K562 (cell line): Measurements from ENCODE around the gene ARMS2. TPM values are rescaled to one million over a fixed set of nuclear protein-coding genes. Genes with fewer than 3 reads are reported as not detected.

Experiments
- ATAC-seq: fragments of 200-7000 bp; cut with Tn5 transposase; 3 replicates; pipeline ENCODE4 v1.9.1; 2020; ENCODE audit warnings: moderate library complexity
- BruUV-seq: library from RNA; stranded (reverse); fragments of 400-500 nt; replicated peaks from 2 replicates; lab custom pipeline; 2021; lab: Mats Ljungman, UMichigan
- CTCF ChIA-PET: fragments of 300-600 bp; formaldehyde crosslinking; extraction: SDS; loops from one replicate; lab custom pipeline; 2021; ENCODE audit warnings: low intra/inter-chr PET ratio; lab: Yijun Ruan, JAX
- POLR2A ChIA-PET: fragments of 300-600, 350-650 bp; sonication (Branson Sonifier 250); formaldehyde crosslinking; extraction: SDS; loops from one replicate; lab custom pipeline; 2021; ENCODE audit warnings: antibody characterized with exemption, inconsistent platforms; lab: Yijun Ruan, JAX
- DNase-seq, 4 experiments: peaks; one replicate each; pipeline versions ENCODE4 v3.0.0 to v3.0.0-alpha.2; 2011 to 2018; ENCODE audit warnings: low spot score in 3 of 4, mixed read lengths in 3 of 4; ENCODE audit errors: extremely low read depth in 1 of 4
- FAIRE-seq: peaks from 2 replicates; lab custom pipeline; 2011; peaks lifted over from hg19 to GRCh38; lab: Jason Lieb, UNC
- H2AFZ ChIP-seq: 2 replicates; pipeline ENCODE4 v1.6.0; 2011; ENCODE audit warnings: low read depth, low read length, control low read depth, inconsistent platforms
- H3K27ac ChIP-seq: fragments of 200-600 bp; 3 replicates; pipeline ENCODE4 v1.8.0; 2011; ENCODE audit warnings: low read depth, mild to moderate bottlenecking, control low read depth, inconsistent platforms, low read length, moderate library complexity, mixed read lengths; ENCODE audit errors: extremely low read depth
- H3K27me3 ChIP-seq, 2 experiments: fragments of 300-600 bp in 1 of 2; 2 replicates in 1 of 2; 3 replicates in 1 of 2; pipeline versions ENCODE4 v1.6.0 to v1.8.0; 2011; ENCODE audit warnings: inconsistent platforms in 2 of 2, low read length in 2 of 2, mild to moderate bottlenecking in 1 of 2, mixed read lengths in 1 of 2, moderate library complexity in 1 of 2; ENCODE audit not compliant: control insufficient read depth in 2 of 2, insufficient read depth in 2 of 2
- H3K36me3 ChIP-seq: fragments of 300-600 bp; 3 replicates; pipeline ENCODE4 v1.8.0; 2011; ENCODE audit warnings: mild to moderate bottlenecking, low read length, inconsistent platforms; ENCODE audit not compliant: control insufficient read depth, insufficient read depth
- H3K4me1 ChIP-seq, 2 experiments: fragments of 200-600 bp in 1 of 2; replicated peaks in 1 of 2; 2 replicates in 1 of 2; 3 replicates in 1 of 2; pipeline versions ENCODE4 v1.5.1 to v1.8.0; 2011; ENCODE audit warnings: inconsistent platforms in 2 of 2, low read length in 2 of 2, mild to moderate bottlenecking in 1 of 2, mixed read lengths in 1 of 2, moderate library complexity in 1 of 2; ENCODE audit not compliant: control insufficient read depth in 2 of 2, insufficient read depth in 2 of 2
- H3K4me2 ChIP-seq: 2 replicates; pipeline ENCODE4 v1.6.1; 2011; ENCODE audit warnings: low read length, control low read depth, inconsistent platforms, mixed read lengths; ENCODE audit not compliant: insufficient read depth
- H3K4me3 ChIP-seq: fragments of 200-600 bp; sonication (generic), shearing (Covaris generic); 2 replicates; pipeline ENCODE4 v1.5.1; 2016; ENCODE audit warnings: control low read depth, inconsistent platforms
- H3K79me2 ChIP-seq: fragments of 200-600 bp; 3 replicates; pipeline ENCODE4 v1.8.0; 2011; ENCODE audit warnings: low read length, inconsistent platforms; ENCODE audit not compliant: control insufficient read depth, insufficient read depth
- H3K9ac ChIP-seq, 2 experiments: 2 replicates each; pipeline versions ENCODE4 v1.6.0 to v1.6.1; 2011; ENCODE audit warnings: low read depth in 2 of 2, low read length in 2 of 2, control low read depth in 1 of 2, inconsistent platforms in 1 of 2, mild to moderate bottlenecking in 1 of 2, mixed read lengths in 1 of 2; ENCODE audit not compliant: insufficient read depth in 1 of 2
- H3K9me1 ChIP-seq: one replicate; pipeline ENCODE4 v1.6.0; 2011; ENCODE audit warnings: inconsistent platforms, mild to moderate bottlenecking, low read length, moderate library complexity; ENCODE audit not compliant: control insufficient read depth, insufficient read depth
- H3K9me3 ChIP-seq: replicated peaks from 2 replicates; pipeline ENCODE4 v1.5.1; 2011; ENCODE audit warnings: low read depth, low read length, inconsistent platforms; ENCODE audit not compliant: control insufficient read depth, insufficient read depth
- H4K20me1 ChIP-seq: replicated peaks from 2 replicates; pipeline ENCODE4 v1.6.1; 2011; ENCODE audit warnings: low read length, inconsistent platforms, mixed read lengths; ENCODE audit not compliant: control insufficient read depth, insufficient read depth
- CHAMP1 ChIP-seq: fragments of 450-650 bp; IDR thresholded peaks from 2 replicates; pipeline ENCODE4 v1.6.1; 2016; ENCODE audit warnings: mild to moderate bottlenecking
- E2F8 ChIP-seq: fragments of 450-650 bp; IDR thresholded peaks from 2 replicates; pipeline ENCODE4 v1.7.1; 2018; ENCODE audit warnings: mild to moderate bottlenecking, low read depth; ENCODE audit not compliant: partially characterized antibody
- HNRNPLL ChIP-seq: fragments of 200-400 bp; formaldehyde crosslinking; IDR thresholded peaks from 2 replicates; pipeline ENCODE4 v1.6.1; 2017; ENCODE audit warnings: low read length, low read depth, mild to moderate bottlenecking; ENCODE audit not compliant: poor library complexity, severe bottlenecking
- L3MBTL2 ChIP-seq: fragments of 450-650 bp; IDR thresholded peaks from 2 replicates; pipeline ENCODE4 v1.6.1; 2016; ENCODE audit warnings: mild to moderate bottlenecking, moderate library complexity
- SRSF3 ChIP-seq: fragments of 200-400 bp; formaldehyde crosslinking; IDR thresholded peaks from 2 replicates; pipeline ENCODE4 v1.6.1; 2016; ENCODE audit warnings: mild to moderate bottlenecking, low read length, moderate library complexity; ENCODE audit not compliant: insufficient read depth
- ZBTB33 ChIP-seq: sonication (generic); formaldehyde crosslinking; IDR thresholded peaks from 2 replicates; pipeline ENCODE4 v1.8.1; 2023; ENCODE audit warnings: mild to moderate bottlenecking, missing genetic modification reagents
- ZFP1 ChIP-seq: fragments of 450-650 bp; formaldehyde crosslinking; IDR thresholded peaks from 2 replicates; pipeline ENCODE4 v1.4.0; 2020; ENCODE audit warnings: mild to moderate bottlenecking, mixed read lengths
- ZFX ChIP-seq: sonication (generic); formaldehyde crosslinking; IDR thresholded peaks from 2 replicates; pipeline ENCODE4 v1.8.0; 2022; ENCODE audit warnings: mild to moderate bottlenecking, missing genetic modification reagents, moderate library complexity
- ZNF507 ChIP-seq: conservative IDR thresholded peaks from 2 replicates; pipeline ENCODE4 v1.6.1; 2017; ENCODE audit warnings: missing genetic modification characterization, missing compliant biosample characterization
- in situ Hi-C: fragments of 300-500 bp; cut with MboI; formaldehyde crosslinking; loops from 4 replicates; pipeline ENCODE4 v1.15.0; 2018; ENCODE audit warnings: inconsistent platforms, mixed read lengths
- intact Hi-C: fragments of 100-400 bp; cut with micrococcal nuclease; formaldehyde crosslinking; loops from 2 replicates; pipeline ENCODE4 v1.14.2; 2022
- polyA plus RNA-seq, 8 experiments: library from polyadenylated mRNA; depleted of rRNA in 4 of 8; stranded (reverse) in 5 of 8; unstranded in 3 of 8; fragments of >200 nt; fragmentation: Nextera tagmentation in 2 of 8; fragmentation: Illumina TruSeq in 1 of 8; extraction: Ambion mirVana in 2 of 8; extraction: Trizol in 1 of 8; gene quantifications; 2 replicates each; pipeline versions ENCODE4 v1.2.1 to v1.2.3, GENCODE V29; 2011 to 2014; ENCODE audit warnings: inconsistent platforms in 1 of 8, missing spikeins in 1 of 8
- total RNA-seq, 7 experiments: library from RNA; depleted of rRNA in 6 of 7; stranded (reverse); fragments of >200 nt in 6 of 7; fragmentation: Illumina TruSeq in 2 of 7; extraction: Trizol in 2 of 7; gene quantifications; 2 replicates each; pipeline versions ENCODE4 v1.2.1 to v1.2.3, GENCODE V29; 2011 to 2021; ENCODE audit warnings: low replicate concordance in 1 of 7

Gene ARMS2
- total and polyA plus RNA-seq, 9 of the 15 experiments (the other 6 are each of a cell fraction or from before 2014, with no cell fraction given) = not detected

GRCh38 chr10:122421742-122422141, 32.7 kb upstream of the ARMS2 start:
- FAIRE-seq (no peak), DNase-seq (no peak), ATAC-seq (no peak)
- no peaks in the 10 kb centered on the region for H4K20me1 ChIP-seq
- H3K27ac ChIP-seq = no peak overlapping the region
- no peaks in the 10 kb centered on the region for H3K4me1 ChIP-seq
- BruUV-seq = no TSS peak
- no peak overlapping the region for H3K9ac ChIP-seq
- H3K9me3 ChIP-seq = no peaks in the 10 kb centered on the region
- no peaks in the 10 kb centered on the region for H3K79me2 ChIP-seq
- H3K9me1 ChIP-seq = no peaks in the 10 kb centered on the region
- intact Hi-C loops (no loop called here), in situ Hi-C loops (no loop called here)
- H3K36me3 ChIP-seq = no peaks in the 10 kb centered on the region
- CTCF ChIA-PET = no interaction called here
- TF ChIP-seq E2F8 = no peak
- TF ChIP-seq ZNF507 = no peak
- no peak for TF ChIP-seq CHAMP1
- TF ChIP-seq L3MBTL2 = no peak
- TF ChIP-seq ZFX (CRISPR knock-in tag) = no peak
- TF ChIP-seq HNRNPLL = no peak
- TF ChIP-seq ZBTB33 (CRISPR knock-in tag) = no peak
- TF ChIP-seq SRSF3 = no peak
- no peak for TF ChIP-seq ZFP1 (CRISPR knock-in tag)
- TF ChIP-seq, all 486 proteins: peak for 0
- no peak overlapping the region for H3K4me3 ChIP-seq
- H2AFZ ChIP-seq = no peak overlapping the region
- H3K27me3 ChIP-seq = no peaks in the 10 kb centered on the region
- POLR2A ChIA-PET = interaction anchor here (0.6 kb wide), 1 partner anchor 46 kb away, joined by 5 read pairs; no protein-coding TSS in a partner anchor
- H3K4me2 ChIP-seq = no peak overlapping the region
